ENCODE measurements around the gene GLO1.

GLO1 gene

GRCh38 chr6:38702558-38703397 is at the start of gene GLO1:
Gene GLO1 (minus strand): TSS chr6:38703145. CDS start chr6:38703054, 91 bp downstream.
- H3K27me3 Mint-ChIP-seq (ENCODE audit: low read depth, poor library complexity), result peaks cover 11% of the 10 kb centered on the region
- peaks cover 49% of the 10 kb centered on the region for H3K9me3 Mint-ChIP-seq
- peaks cover 49% of the 10 kb centered on the region for H3K36me3 Mint-ChIP-seq (ENCODE audit: low read depth)
- DNase-seq, result peak; percentile 93
- peaks cover 8% of the 10 kb centered on the region for H3K4me1 Mint-ChIP-seq
- peak within 1 kb of the TSS; percentile 91 for H3K4me3 Mint-ChIP-seq
- H3K27ac Mint-ChIP-seq, result peak within 1 kb of the TSS; percentile 95
- no peak for TF ChIP-seq CTCF (IDR thresholded peaks at IDR 0.05)

DNA sequence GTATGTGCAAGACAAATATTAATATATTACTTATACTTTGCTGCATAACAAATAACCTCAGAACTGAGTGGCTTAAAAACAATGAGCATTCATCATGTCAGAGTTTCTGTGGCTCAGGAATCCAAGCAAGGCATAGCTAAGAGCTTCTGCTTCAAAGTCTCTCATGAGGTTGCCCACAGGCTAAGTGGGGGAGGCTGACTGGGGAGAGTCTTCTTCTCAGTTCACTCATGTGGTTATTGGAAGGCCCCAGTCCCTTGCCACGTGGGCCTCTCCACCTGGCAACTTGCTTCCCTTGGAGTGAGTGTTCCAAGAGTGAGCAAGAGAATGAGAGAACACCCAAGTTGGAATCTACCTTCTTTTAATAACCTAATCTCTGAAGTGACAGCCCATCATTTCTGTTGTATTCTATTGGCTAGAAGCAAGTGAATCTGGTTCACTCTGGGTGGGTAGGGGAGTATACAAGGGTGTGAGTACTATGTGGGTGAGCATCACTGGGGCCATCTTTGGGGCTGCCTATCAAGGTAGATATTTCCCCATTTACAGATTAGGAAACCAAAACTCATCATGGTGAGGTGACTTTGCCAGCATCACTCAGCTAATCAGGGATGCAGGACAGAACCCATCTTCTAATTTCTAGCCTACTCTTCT is 48.1 kb upstream of the GLO1 start:
- DNase-seq, result no peak
- Mint-ChIP-seq H3K27me3 (ENCODE audit: low read depth, poor library complexity) (peaks cover 6% of the 10 kb centered on the region), H3K36me3 (ENCODE audit: low read depth) (no peaks in the 10 kb centered on the region), H3K4me1 (no peaks in the 10 kb centered on the region), H3K27ac (no peak overlapping the region), H3K4me3 (no peak overlapping the region), H3K9me3 (no peaks in the 10 kb centered on the region)
- no peak for TF ChIP-seq CTCF (IDR thresholded peaks at IDR 0.05)

GRCh38 chr6:38749473-38749872 is 46.5 kb upstream of the GLO1 start:
- DNase-seq, result no peak
- Mint-ChIP-seq H3K36me3 (ENCODE audit: low read depth) (no peaks in the 10 kb centered on the region), H3K27ac (no peak overlapping the region), H3K27me3 (ENCODE audit: low read depth, poor library complexity) (peaks cover 6% of the 10 kb centered on the region), H3K4me3 (no peak overlapping the region), H3K9me3 (no peaks in the 10 kb centered on the region), H3K4me1 (no peaks in the 10 kb centered on the region)
- no peak for TF ChIP-seq CTCF (IDR thresholded peaks at IDR 0.05)

GRCh38 chr6:38739532-38739931 is 36.6 kb upstream of the GLO1 start:
- TF ChIP-seq CTCF (IDR thresholded peaks at IDR 0.05), result peak; percentile 35
- Mint-ChIP-seq H3K27me3 (ENCODE audit: low read depth, poor library complexity) (peaks cover 17% of the 10 kb centered on the region), H3K27ac (no peak overlapping the region), H3K4me3 (no peak overlapping the region), H3K36me3 (ENCODE audit: low read depth) (no peaks in the 10 kb centered on the region), H3K9me3 (peaks cover 13% of the 10 kb centered on the region), H3K4me1 (no peaks in the 10 kb centered on the region)
- no peak for DNase-seq

DNA sequence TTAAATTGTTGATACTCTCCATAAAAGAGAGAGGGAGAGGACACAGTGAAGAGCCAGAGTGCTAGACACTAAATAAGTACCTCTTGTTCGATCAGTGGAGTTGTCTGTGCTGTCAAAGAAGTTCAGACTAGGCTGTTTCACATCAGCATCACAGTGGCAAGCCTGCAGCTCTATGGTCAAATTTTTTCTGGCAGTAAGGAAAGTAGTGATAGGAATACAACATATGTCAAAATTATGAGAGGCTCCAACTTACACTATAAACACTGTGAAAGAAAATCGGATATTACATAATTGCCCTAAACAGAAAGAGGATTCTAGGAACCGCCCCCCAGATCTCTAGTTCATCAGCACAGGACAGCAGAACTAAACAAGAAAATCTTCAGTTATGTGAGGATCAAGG is 35.3 kb upstream of the GLO1 start:
- Mint-ChIP-seq H3K4me1 (no peaks in the 10 kb centered on the region), H3K27ac (no peak overlapping the region), H3K36me3 (ENCODE audit: low read depth) (no peaks in the 10 kb centered on the region), H3K4me3 (no peak overlapping the region), H3K27me3 (ENCODE audit: low read depth, poor library complexity) (peaks cover 23% of the 10 kb centered on the region), H3K9me3 (peaks cover 19% of the 10 kb centered on the region)
- no peak for DNase-seq
- TF ChIP-seq CTCF (IDR thresholded peaks at IDR 0.05), result no peak

All from nephron progenitor cell (in vitro differentiated cells).